ENCODE measurements around the gene PON3.

The PON3 gene

DNA sequence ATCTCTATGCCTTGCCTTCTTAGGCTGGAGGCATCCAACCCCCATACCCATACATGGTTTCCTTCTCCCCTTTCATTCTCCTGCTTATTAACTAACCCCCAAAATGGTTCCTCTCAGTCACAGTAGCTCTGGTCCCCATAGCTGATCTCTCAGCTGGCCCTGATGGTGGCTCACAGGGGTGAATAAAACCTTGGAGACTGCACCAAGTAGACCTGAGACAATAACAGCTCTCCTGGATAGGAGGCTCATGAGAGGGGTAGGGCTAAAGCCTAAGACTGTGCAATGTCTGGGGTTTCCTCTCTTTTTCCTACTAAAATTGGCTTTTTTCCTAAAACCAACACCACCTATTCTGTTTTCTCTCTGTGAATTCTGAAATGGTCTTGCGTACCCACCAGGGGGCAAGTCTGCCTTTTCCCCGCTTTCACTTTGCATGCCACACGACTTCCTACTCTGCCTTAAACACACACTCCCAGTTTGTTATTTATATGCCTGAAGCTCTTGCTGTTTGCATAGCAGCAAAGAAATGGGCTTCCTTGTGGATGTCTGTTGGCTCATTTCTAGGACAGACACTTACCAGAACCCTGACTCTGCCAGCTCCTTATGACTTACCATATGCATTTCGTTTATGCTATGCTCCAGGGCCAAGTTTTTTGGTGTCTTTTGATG is 53.4 kb downstream of the PON3 start:
- Histone ChIP-seq H3K36me3 (ENCODE audit: control insufficient read depth, insufficient read depth, low read length) (no peaks in the 10 kb centered on the region), H3K4me3 (ENCODE audit: insufficient read depth, low read depth, low read length, poor library complexity, severe bottlenecking) (no peak overlapping the region)

DNA sequence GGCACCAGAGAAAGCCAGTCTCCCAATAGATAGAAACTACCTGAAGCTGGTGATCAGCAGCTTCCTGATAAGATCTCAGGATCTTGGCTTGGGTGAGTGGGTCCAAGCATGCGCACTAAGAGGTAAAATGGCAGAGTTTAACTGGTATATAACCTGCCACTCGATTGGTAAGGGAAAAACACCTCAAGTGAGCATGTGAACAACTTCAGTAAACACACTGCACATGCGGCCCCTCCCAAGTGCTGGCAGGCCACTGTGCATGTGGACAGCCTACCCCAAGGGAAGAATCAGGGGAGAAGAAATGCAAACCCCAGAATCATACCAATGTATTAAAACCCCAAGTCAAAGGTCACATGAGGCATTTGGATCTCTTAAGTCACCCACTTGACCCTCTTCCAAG is 54.1 kb downstream of the PON3 start:
- no peak for DNase-seq
- Histone ChIP-seq H3K36me3 (ENCODE audit: control insufficient read depth, insufficient read depth, low read length) (no peaks in the 10 kb centered on the region), H3K4me1 (ENCODE audit: control insufficient read depth, insufficient read depth, low read length, poor library complexity, severe bottlenecking) (no peaks in the 10 kb centered on the region), H3K27me3 (replicated peaks; ENCODE audit: control insufficient read depth, insufficient read depth, low read length, poor library complexity, severe bottlenecking) (no peaks in the 10 kb centered on the region), H3K4me3 (ENCODE audit: insufficient read depth, low read depth, low read length, poor library complexity, severe bottlenecking) (no peak overlapping the region), H3K27ac (ENCODE audit: insufficient read depth, low read length, poor library complexity, severe bottlenecking) (no peak overlapping the region), H3K9me3 (ENCODE audit: control insufficient read depth, low read length) (no peaks in the 10 kb centered on the region)

More for the DNA sequence above, 53.4 kb downstream of the PON3 start:
- Histone ChIP-seq H3K27me3 (replicated peaks; ENCODE audit: control insufficient read depth, insufficient read depth, low read length, poor library complexity, severe bottlenecking) (no peaks in the 10 kb centered on the region), H3K9me3 (ENCODE audit: control insufficient read depth, low read length) (no peaks in the 10 kb centered on the region), H3K4me1 (ENCODE audit: control insufficient read depth, insufficient read depth, low read length, poor library complexity, severe bottlenecking) (no peaks in the 10 kb centered on the region), H3K27ac (ENCODE audit: insufficient read depth, low read length, poor library complexity, severe bottlenecking) (no peak overlapping the region)
- no peak for DNase-seq

DNA sequence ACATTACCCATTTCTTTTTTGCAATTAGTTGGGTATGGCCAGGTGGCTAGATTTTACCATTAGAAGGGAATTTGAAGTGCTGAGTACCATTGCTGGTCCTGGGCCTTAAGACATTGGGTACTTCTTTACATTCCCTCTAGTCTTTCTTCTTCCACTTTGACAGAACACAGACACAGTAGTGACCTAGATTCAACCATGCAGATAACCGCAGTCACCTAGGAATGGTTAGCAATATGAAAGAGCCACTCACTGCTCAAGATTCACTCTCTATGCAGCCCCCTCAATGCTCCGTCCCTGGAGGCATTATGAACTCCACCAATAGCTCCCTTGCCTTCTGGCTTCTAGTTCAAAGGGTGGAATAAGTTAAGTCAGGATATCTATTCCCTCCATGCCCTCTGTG is 55.7 kb downstream of the PON3 start:
- Histone ChIP-seq H3K27me3 (replicated peaks; ENCODE audit: control insufficient read depth, insufficient read depth, low read length, poor library complexity, severe bottlenecking) (no peaks in the 10 kb centered on the region), H3K36me3 (ENCODE audit: control insufficient read depth, insufficient read depth, low read length) (no peaks in the 10 kb centered on the region), H3K4me1 (ENCODE audit: control insufficient read depth, insufficient read depth, low read length, poor library complexity, severe bottlenecking) (no peaks in the 10 kb centered on the region), H3K4me3 (ENCODE audit: insufficient read depth, low read depth, low read length, poor library complexity, severe bottlenecking) (no peak overlapping the region), H3K9me3 (ENCODE audit: control insufficient read depth, low read length) (no peaks in the 10 kb centered on the region), H3K27ac (ENCODE audit: insufficient read depth, low read length, poor library complexity, severe bottlenecking) (no peak overlapping the region)
- no peak for DNase-seq

DNA sequence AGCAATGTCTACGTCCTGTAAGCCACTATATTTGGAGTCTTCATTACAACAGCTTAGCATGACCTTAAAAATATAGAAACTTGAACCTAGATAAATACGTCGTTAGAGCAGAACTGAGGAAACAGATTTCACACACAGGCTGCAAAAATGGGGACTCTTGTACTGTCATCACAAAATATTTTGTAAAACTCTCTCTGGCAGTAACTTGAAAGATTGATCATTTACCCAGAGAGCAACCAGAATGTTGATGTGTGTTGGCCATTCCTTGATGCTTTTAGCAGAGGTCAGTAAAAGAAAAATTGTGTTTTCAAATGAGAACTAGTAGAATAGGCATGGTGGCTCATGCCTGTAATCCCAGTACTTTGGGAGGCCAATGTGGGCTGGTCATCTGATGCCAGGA is 57.3 kb downstream of the PON3 start:
- Histone ChIP-seq H3K27ac (ENCODE audit: insufficient read depth, low read length, poor library complexity, severe bottlenecking) (no peak overlapping the region), H3K4me3 (ENCODE audit: insufficient read depth, low read depth, low read length, poor library complexity, severe bottlenecking) (no peak overlapping the region), H3K4me1 (ENCODE audit: control insufficient read depth, insufficient read depth, low read length, poor library complexity, severe bottlenecking) (no peaks in the 10 kb centered on the region), H3K27me3 (replicated peaks; ENCODE audit: control insufficient read depth, insufficient read depth, low read length, poor library complexity, severe bottlenecking) (no peaks in the 10 kb centered on the region), H3K9me3 (ENCODE audit: control insufficient read depth, low read length) (no peaks in the 10 kb centered on the region), H3K36me3 (ENCODE audit: control insufficient read depth, insufficient read depth, low read length) (no peaks in the 10 kb centered on the region)
- no peak for DNase-seq

DNA sequence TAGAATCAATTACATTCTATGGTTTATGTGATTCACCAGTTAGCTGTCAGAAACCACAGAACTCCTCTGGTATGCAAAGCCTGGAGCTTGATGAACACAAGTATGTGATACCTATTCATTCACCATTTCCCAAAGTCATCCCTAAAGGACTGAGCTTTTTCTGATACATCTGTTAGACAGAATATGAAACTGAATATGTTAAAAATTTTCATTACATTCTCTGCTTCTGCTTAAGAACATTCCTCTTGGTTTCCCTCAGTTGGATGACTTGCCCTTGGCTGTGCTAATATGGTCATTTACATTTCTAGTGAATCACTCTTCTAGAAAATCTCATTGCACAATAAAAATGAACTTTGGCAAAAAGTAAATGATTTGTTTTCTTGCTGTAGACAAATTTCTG is 61.1 kb downstream of the PON3 start:
- H3K27me3 ChIP-seq (replicated peaks; ENCODE audit: control insufficient read depth, insufficient read depth, low read length, poor library complexity, severe bottlenecking) = no peaks in the 10 kb centered on the region
- no peak overlapping the region for H3K27ac ChIP-seq (ENCODE audit: insufficient read depth, low read length, poor library complexity, severe bottlenecking)
- no peaks in the 10 kb centered on the region for H3K36me3 ChIP-seq (ENCODE audit: control insufficient read depth, insufficient read depth, low read length)
- H3K4me3 ChIP-seq (ENCODE audit: insufficient read depth, low read depth, low read length, poor library complexity, severe bottlenecking) = no peak overlapping the region
- H3K4me1 ChIP-seq (ENCODE audit: control insufficient read depth, insufficient read depth, low read length, poor library complexity, severe bottlenecking) = no peaks in the 10 kb centered on the region
- DNase-seq = no peak
- no peaks in the 10 kb centered on the region for H3K9me3 ChIP-seq (ENCODE audit: control insufficient read depth, low read length)

DNA sequence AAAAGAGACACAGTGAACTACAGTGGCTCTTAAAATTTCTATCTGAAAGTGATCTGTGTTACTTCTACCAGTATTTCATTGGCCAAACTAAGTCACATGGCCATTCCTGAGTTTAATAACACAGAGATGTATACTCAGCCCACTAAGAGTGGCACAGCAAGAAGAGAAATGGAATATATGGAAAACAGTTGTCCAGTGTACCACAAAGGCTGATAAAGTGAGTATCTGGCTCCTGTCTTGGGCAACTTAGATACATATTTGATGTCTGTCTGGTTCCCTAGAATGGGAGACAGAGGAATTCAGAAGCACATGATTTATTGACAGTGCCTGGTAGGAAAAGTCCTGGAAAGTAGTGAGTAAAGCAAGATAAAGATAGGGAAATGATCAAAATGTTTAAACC is 61.7 kb downstream of the PON3 start:
- no peaks in the 10 kb centered on the region for H3K36me3 ChIP-seq (ENCODE audit: control insufficient read depth, insufficient read depth, low read length)
- DNase-seq = no peak
- H3K27me3 ChIP-seq (replicated peaks; ENCODE audit: control insufficient read depth, insufficient read depth, low read length, poor library complexity, severe bottlenecking) = no peaks in the 10 kb centered on the region
- no peaks in the 10 kb centered on the region for H3K9me3 ChIP-seq (ENCODE audit: control insufficient read depth, low read length)
- H3K4me1 ChIP-seq (ENCODE audit: control insufficient read depth, insufficient read depth, low read length, poor library complexity, severe bottlenecking) = no peaks in the 10 kb centered on the region
- no peak overlapping the region for H3K4me3 ChIP-seq (ENCODE audit: insufficient read depth, low read depth, low read length, poor library complexity, severe bottlenecking)
- no peak overlapping the region for H3K27ac ChIP-seq (ENCODE audit: insufficient read depth, low read length, poor library complexity, severe bottlenecking)

DNA sequence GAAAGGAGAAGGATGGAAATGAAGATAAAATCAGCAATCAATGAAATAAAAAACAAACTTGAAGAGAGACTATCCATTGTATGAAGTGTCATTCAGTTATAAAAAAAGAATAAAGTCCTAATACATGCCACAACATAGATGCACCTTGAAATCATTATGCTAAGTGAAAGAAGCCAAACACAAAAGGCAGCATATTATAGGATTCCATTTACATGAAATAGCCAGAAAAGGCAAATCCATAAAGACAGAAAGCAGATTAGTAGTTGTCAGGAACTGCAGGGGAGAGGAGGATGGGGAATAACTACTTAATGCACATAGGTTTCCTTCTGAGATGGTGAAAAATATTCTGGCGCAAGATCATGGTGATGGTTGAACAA is 65.2 kb downstream of the PON3 start:
- Histone ChIP-seq H3K4me3 (ENCODE audit: insufficient read depth, low read depth, low read length, poor library complexity, severe bottlenecking) (peak overlapping the region; percentile 52), H3K27me3 (replicated peaks; ENCODE audit: control insufficient read depth, insufficient read depth, low read length, poor library complexity, severe bottlenecking) (no peaks in the 10 kb centered on the region), H3K36me3 (ENCODE audit: control insufficient read depth, insufficient read depth, low read length) (no peaks in the 10 kb centered on the region), H3K27ac (ENCODE audit: insufficient read depth, low read length, poor library complexity, severe bottlenecking) (no peak overlapping the region), H3K4me1 (ENCODE audit: control insufficient read depth, insufficient read depth, low read length, poor library complexity, severe bottlenecking) (no peaks in the 10 kb centered on the region), H3K9me3 (ENCODE audit: control insufficient read depth, low read length) (no peaks in the 10 kb centered on the region)
- DNase-seq = no peak

DNA sequence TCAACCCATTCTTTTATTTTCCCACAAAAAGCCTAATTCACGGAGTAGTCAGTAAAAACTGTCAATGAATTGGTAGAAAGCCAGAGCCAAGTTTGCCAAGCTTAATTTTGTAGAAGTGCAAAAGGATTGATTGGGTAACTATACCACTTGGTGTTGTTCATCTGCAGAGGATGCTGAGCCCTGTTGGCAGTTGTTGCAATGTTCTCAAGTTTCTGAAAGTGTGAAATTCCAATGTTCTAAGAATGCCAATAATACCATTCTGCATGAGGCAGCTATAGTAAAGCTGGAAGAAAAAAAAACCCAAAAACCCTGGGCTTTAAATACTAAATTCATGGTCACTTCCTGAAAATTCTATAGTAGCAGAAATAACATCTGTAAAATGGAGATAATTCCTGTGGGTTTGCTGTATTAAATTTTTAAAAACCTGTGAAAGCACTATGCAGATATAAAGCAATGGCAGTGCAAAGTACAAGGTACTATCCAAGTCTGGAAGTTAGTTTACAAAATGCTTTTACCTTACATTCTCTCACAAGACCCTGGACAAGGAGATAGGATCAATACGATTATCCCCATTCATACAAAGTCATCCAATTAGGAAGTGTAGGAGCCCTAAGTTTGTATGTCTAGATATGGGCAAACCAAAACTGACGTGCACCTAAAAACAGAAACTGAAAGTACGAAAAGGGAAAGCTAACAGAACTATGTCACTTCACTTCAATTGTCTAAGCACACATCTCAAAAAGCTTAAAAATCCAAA is 65.8 kb downstream of the PON3 start:
- peak overlapping the region; percentile 52 for H3K4me3 ChIP-seq (ENCODE audit: insufficient read depth, low read depth, low read length, poor library complexity, severe bottlenecking)
- no peaks in the 10 kb centered on the region for H3K36me3 ChIP-seq (ENCODE audit: control insufficient read depth, insufficient read depth, low read length)
- DNase-seq = no peak
- H3K27me3 ChIP-seq (replicated peaks; ENCODE audit: control insufficient read depth, insufficient read depth, low read length, poor library complexity, severe bottlenecking) = no peaks in the 10 kb centered on the region
- H3K9me3 ChIP-seq (ENCODE audit: control insufficient read depth, low read length) = no peaks in the 10 kb centered on the region
- no peak overlapping the region for H3K27ac ChIP-seq (ENCODE audit: insufficient read depth, low read length, poor library complexity, severe bottlenecking)
- no peaks in the 10 kb centered on the region for H3K4me1 ChIP-seq (ENCODE audit: control insufficient read depth, insufficient read depth, low read length, poor library complexity, severe bottlenecking)

DNA sequence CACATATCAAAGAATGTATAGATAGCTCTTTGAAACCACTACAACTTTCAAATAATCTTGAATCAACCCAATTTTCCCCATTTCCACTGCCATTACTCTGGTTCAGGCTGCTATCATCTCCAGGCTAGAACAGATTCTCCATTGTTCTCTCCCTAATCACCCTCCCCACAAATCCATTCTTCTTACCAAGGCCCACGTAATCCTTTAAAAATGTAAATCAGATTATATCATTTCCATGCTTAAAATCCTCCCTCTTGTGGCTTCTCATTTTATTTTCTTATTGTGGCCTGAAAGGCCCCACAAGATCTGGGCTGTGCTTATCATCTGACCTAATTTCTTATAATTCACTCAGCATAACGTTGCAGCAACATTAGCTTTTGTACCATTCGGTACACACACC is 68.8 kb downstream of the PON3 start:
- no peaks in the 10 kb centered on the region for H3K4me1 ChIP-seq (ENCODE audit: control insufficient read depth, insufficient read depth, low read length, poor library complexity, severe bottlenecking)
- H3K9me3 ChIP-seq (ENCODE audit: control insufficient read depth, low read length) = no peaks in the 10 kb centered on the region
- H3K36me3 ChIP-seq (ENCODE audit: control insufficient read depth, insufficient read depth, low read length) = no peaks in the 10 kb centered on the region
- DNase-seq = no peak
- H3K4me3 ChIP-seq (ENCODE audit: insufficient read depth, low read depth, low read length, poor library complexity, severe bottlenecking) = no peak overlapping the region
- no peak overlapping the region for H3K27ac ChIP-seq (ENCODE audit: insufficient read depth, low read length, poor library complexity, severe bottlenecking)
- H3K27me3 ChIP-seq (replicated peaks; ENCODE audit: control insufficient read depth, insufficient read depth, low read length, poor library complexity, severe bottlenecking) = no peaks in the 10 kb centered on the region

GRCh38 chr7:95324431-95324830 is 71.7 kb downstream of the PON3 start, which contains the start of gene PON1:
Gene PON1 (minus strand): TSS chr7:95324532. CDS start chr7:95324475, 57 bp downstream.
- Histone ChIP-seq H3K4me3 (ENCODE audit: insufficient read depth, low read depth, low read length, poor library complexity, severe bottlenecking) (no peak within 1 kb of the TSS), H3K9me3 (ENCODE audit: control insufficient read depth, low read length) (no peaks in the 10 kb centered on the region), H3K36me3 (ENCODE audit: control insufficient read depth, insufficient read depth, low read length) (no peaks in the 10 kb centered on the region), H3K4me1 (ENCODE audit: control insufficient read depth, insufficient read depth, low read length, poor library complexity, severe bottlenecking) (no peaks in the 10 kb centered on the region), H3K27me3 (replicated peaks; ENCODE audit: control insufficient read depth, insufficient read depth, low read length, poor library complexity, severe bottlenecking) (no peaks in the 10 kb centered on the region), H3K27ac (ENCODE audit: insufficient read depth, low read length, poor library complexity, severe bottlenecking) (no peak within 1 kb of the TSS)
- DNase-seq = peak in 1 of 3 donors; percentile 8

Measured in effector memory CD4-positive, alpha-beta T cell (primary cell).